Uterus (tissue), 4 donors: ENCODE measurements around the gene ANO4. TPM values are rescaled to one million over a fixed set of nuclear protein-coding genes. Genes with fewer than 3 reads are reported as not detected.

Experiments
- DNase-seq, 2 donors: peaks; one replicate each; pipeline ENCODE4 v3.0.0-alpha.2; 2019 to 2020
- H3K27ac ChIP-seq, 2 donors: fragments of 200-600 bp; sonication (generic); 1 replicate in 1 of 2; 2 replicates in 1 of 2; pipeline ENCODE4 v1.5.1; 2016 to 2018
- H3K27me3 ChIP-seq, 2 donors: fragments of 200-600 bp; sonication (generic); one replicate each; pipeline ENCODE4 v1.5.1; 2018 to 2019; ENCODE audit warnings: control low read depth in 1 of 2
- H3K36me3 ChIP-seq, 2 donors: fragments of 200-600 bp; sonication (generic); one replicate each; pipeline ENCODE4 v1.5.1; 2019; ENCODE audit warnings: control low read depth in 1 of 2
- H3K4me1 ChIP-seq, 2 donors: fragments of 200-600 bp; sonication (generic); one replicate each; pipeline ENCODE4 v1.5.1; 2018 to 2019; ENCODE audit warnings: control low read depth in 1 of 2
- H3K4me3 ChIP-seq, 2 donors: fragments of 200-600 bp; sonication (generic); 1 replicate in 1 of 2; 2 replicates in 1 of 2; pipeline ENCODE4 v1.5.1; 2018 to 2019; ENCODE audit warnings: mild to moderate bottlenecking in 1 of 2
- H3K9me3 ChIP-seq, 2 donors: fragments of 200-600 bp; sonication (generic); one replicate each; pipeline ENCODE4 v1.5.1; 2019; ENCODE audit warnings: control low read depth in 1 of 2
- POLR2A ChIP-seq, 2 donors: fragments of 450-650 bp; IDR thresholded peaks; one replicate each; pipeline ENCODE4 v1.6.1; 2016; ENCODE audit warnings: antibody characterized with exemption in 2 of 2, mild to moderate bottlenecking in 1 of 2, moderate library complexity in 1 of 2
- intact Hi-C: fragments of 100-400 bp; cut with DNase I; formaldehyde crosslinking; loops from one replicate; pipeline ENCODE4 v1.15.1; 2023; ENCODE audit warnings: low total_unique reads
- total RNA-seq, 4 donors: library from RNA; depleted of rRNA in 3 of 4; stranded (reverse); fragments of >200 nt in 3 of 4; gene quantifications; one replicate each; pipeline versions ENCODE4 v1.1.0 to v1.2.4, GENCODE V29; 2014 to 2023
- TF ChIP-seq, protein P1 (sequence below), 4 experiments: fragments of 200-600 bp in 2 of 4; fragments of 450-650 bp in 2 of 4; sonication (generic) in 2 of 4; IDR thresholded peaks; one replicate each; pipeline ENCODE4 v1.5.1; 2016 to 2019; ENCODE audit warnings: antibody characterized with exemption in 4 of 4, mild to moderate bottlenecking in 2 of 4, moderate library complexity in 1 of 4
- donor health status: DM: yes; HTN: yes; CAD: no.

ANO4 gene
- total RNA-seq, 4 donors from 2014 or later = under 0.01 to 18.5 (median 1.4) TPM; not detected in 1

DNA sequence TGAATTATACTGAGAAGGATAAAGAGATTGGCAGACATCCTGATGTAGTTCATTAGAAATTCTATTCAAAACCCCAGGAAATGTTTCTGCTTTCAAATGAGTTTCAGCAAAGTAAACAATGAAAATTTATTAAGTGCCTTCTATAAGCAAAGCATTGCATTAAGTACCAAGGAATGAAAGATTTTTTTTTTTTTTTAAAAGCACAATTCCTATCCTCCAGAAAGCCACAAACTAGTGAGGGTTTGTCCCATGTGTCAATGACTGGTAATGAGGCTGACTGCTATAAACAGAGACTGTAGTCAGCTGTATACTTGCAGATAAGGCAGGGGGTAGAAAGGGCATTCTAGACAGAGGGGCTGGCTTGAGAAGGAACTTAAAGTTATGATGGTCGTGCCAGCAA, 6.7 kb downstream of the ANO4 start:
- no peaks in the 10 kb centered on the region for H3K36me3 ChIP-seq
- TF ChIP-seq, protein P1, sequence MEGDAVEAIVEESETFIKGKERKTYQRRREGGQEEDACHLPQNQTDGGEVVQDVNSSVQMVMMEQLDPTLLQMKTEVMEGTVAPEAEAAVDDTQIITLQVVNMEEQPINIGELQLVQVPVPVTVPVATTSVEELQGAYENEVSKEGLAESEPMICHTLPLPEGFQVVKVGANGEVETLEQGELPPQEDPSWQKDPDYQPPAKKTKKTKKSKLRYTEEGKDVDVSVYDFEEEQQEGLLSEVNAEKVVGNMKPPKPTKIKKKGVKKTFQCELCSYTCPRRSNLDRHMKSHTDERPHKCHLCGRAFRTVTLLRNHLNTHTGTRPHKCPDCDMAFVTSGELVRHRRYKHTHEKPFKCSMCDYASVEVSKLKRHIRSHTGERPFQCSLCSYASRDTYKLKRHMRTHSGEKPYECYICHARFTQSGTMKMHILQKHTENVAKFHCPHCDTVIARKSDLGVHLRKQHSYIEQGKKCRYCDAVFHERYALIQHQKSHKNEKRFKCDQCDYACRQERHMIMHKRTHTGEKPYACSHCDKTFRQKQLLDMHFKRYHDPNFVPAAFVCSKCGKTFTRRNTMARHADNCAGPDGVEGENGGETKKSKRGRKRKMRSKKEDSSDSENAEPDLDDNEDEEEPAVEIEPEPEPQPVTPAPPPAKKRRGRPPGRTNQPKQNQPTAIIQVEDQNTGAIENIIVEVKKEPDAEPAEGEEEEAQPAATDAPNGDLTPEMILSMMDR (IDR thresholded peaks at IDR 0.05) = no peak
- no peak for TF ChIP-seq POLR2A (IDR thresholded peaks at IDR 0.05)
- no peaks in the 10 kb centered on the region for H3K9me3 ChIP-seq
- intact Hi-C loops = no loop called here
- no peak overlapping the region for H3K4me3 ChIP-seq
- DNase-seq = no peak
- H3K27me3 ChIP-seq = no peaks in the 10 kb centered on the region
- no peaks in the 10 kb centered on the region for H3K4me1 ChIP-seq
- no peak overlapping the region for H3K27ac ChIP-seq

DNA sequence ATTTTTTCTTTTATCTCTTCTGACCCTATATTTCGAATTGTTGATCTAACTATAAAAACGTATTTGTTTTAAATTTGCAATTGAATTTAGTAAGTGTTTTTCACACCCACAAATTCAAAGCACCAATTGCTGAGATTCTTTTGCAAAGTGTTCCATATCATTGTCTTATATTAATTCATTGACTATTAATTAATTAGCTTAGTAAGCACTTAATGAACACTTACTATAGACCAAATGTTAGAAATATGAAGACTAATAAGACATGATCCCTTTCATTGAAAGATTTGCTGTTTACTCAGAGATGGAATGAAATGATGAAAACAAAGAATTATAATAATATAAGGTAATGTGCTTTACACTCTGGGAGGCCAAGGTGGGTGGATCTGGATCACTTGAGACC, 14.2 kb downstream of the ANO4 start:
- Histone ChIP-seq H3K9me3 (no peaks in the 10 kb centered on the region), H3K36me3 (no peaks in the 10 kb centered on the region), H3K4me1 (no peaks in the 10 kb centered on the region), H3K27me3 (no peaks in the 10 kb centered on the region), H3K27ac (no peak overlapping the region), H3K4me3 (no peak overlapping the region)
- intact Hi-C loops = no loop called here
- DNase-seq = no peak
- TF ChIP-seq POLR2A (IDR thresholded peaks at IDR 0.05) = no peak
- TF ChIP-seq, protein P1 (IDR thresholded peaks at IDR 0.05) = no peak

DNA sequence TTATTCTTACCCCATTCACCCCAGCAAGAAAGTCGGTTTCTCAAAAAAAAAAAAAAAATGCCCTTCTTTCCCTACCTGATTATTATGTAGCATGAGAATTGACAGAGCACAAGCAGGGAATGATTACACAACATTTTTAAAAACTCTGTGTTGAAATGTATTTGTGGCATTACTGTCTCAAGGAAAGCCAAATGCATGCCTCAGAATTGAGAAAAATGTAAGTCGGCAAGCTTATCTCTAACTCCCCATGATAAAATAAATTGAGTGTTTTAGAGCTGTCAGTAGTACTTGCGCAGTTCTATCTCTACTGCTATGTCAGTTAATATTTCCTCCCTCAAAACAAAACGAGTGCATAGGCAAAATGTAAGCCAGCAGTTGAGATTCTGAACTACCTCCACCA, 25.7 kb downstream of the ANO4 start:
- no peaks in the 10 kb centered on the region for H3K4me1 ChIP-seq
- TF ChIP-seq, protein P1 (IDR thresholded peaks at IDR 0.05) = no peak
- TF ChIP-seq POLR2A (IDR thresholded peaks at IDR 0.05) = no peak
- no peaks in the 10 kb centered on the region for H3K27me3 ChIP-seq
- H3K9me3 ChIP-seq = no peaks in the 10 kb centered on the region
- no peaks in the 10 kb centered on the region for H3K36me3 ChIP-seq
- intact Hi-C loops = no loop called here
- DNase-seq = no peak
- H3K27ac ChIP-seq = no peak overlapping the region
- no peak overlapping the region for H3K4me3 ChIP-seq

DNA sequence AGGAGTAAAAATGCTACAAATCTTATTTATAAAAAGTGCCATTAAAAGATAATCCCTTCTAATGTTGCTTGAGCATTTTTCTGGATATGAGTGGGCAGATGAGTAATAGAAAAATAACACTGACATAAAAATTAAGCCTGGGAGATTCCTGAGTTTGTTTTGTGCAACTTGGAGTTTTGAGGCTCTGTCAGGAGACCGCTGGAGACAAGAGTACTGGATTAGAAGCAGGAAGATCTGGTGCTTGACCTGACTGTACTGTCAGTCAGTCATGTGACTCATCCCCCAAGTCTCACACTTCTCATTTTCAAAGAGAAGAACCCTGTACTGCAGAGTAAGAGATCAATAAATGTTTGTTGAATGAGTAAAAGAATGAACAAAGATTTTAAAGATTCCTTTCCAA, 29.4 kb downstream of the ANO4 start:
- Histone ChIP-seq H3K4me3 (no peak overlapping the region), H3K36me3 (no peaks in the 10 kb centered on the region), H3K4me1 (no peaks in the 10 kb centered on the region), H3K27ac (no peak overlapping the region), H3K9me3 (no peaks in the 10 kb centered on the region), H3K27me3 (no peaks in the 10 kb centered on the region)
- no peak for DNase-seq
- intact Hi-C loops = no loop called here
- TF ChIP-seq, protein P1 (IDR thresholded peaks at IDR 0.05) = no peak

DNA sequence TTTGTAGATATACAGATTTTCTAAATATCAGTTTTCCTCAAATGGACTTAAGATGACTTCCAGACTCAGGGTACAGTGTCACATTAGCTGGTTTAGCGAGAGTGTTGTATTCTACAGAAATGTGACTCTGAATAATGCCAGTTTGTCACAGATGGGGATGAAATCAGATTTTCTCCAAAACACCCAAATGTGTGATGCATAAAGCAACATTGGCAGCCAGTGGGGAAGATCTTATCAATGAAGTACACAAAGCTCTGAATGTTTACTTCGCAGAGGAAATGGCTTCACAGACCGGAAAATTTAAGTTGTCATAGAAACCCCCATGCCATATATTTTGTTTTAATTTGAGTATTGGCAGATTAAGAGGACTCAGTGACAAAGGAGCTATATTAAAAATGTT, 29.9 kb downstream of the ANO4 start:
- TF ChIP-seq POLR2A (IDR thresholded peaks at IDR 0.05) = no peak
- TF ChIP-seq, protein P1 (IDR thresholded peaks at IDR 0.05) = no peak
- Histone ChIP-seq H3K4me3 (no peak overlapping the region), H3K27me3 (no peaks in the 10 kb centered on the region), H3K4me1 (no peaks in the 10 kb centered on the region), H3K9me3 (no peaks in the 10 kb centered on the region), H3K27ac (no peak overlapping the region), H3K36me3 (no peaks in the 10 kb centered on the region)
- intact Hi-C loops = no loop called here
- DNase-seq = no peak
